ENCODE measurements around the gene ARHGAP24.

The ARHGAP24 gene

DNA sequence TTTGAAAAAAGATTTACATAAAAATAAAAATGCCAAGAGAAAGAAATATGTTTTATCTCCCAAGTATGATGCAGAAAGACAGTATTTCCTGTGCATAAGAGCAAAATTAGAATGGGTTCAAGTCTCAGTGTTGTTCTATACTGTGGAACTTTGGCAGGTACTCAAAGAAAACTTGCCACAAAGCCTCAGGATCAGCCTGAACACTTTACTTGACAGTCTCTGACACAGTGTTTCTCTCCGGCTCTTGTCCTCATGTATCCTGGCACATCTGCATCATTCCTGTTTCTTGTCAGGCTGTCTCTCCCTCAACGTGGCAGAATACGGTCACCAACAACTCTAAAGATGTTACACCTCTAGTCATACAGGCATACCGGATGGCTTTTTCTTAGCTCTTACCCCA lies 273.7 kb downstream of the ARHGAP24 start:
- no peak for DNase-seq

DNA sequence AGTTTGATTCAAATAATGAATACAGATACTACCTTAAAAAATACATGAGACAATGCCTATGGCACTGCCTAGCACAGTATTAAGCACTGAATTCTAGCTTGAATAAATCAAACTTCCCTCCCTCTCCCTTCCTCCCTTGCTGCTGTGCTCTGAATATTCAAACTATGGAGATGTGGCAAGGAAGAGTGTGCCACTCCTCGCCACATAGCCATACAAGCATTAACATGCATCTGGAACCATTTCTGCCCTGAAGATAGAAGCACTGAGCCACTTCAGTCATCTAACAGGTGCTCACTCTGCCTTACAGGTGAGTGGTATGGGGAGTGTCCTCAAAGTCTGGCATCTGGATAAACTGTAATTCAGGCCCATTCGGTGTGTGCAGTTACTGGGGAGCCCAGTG lies 276.9 kb downstream of the ARHGAP24 start:
- DNase-seq = no peak

DNA sequence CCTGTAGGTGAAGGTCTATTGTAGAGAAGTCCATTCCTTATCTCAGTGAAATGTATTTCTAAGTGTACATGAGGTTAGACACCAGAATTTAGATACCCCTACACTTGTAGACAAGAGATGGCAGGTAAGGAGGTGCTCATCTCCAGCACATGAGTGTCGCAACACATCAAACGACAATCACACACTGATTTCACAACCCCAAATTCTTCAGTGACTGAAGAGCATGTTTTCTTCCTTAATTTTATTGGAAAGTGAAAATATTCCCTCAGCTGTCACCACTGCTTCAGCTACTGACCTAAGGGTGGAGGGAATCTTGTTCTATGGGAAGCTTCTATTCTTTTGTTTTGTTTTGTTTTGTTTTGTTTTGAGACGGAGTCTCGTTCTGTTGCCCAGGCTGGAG lies 280.3 kb downstream of the ARHGAP24 start:
- no peak for DNase-seq

DNA sequence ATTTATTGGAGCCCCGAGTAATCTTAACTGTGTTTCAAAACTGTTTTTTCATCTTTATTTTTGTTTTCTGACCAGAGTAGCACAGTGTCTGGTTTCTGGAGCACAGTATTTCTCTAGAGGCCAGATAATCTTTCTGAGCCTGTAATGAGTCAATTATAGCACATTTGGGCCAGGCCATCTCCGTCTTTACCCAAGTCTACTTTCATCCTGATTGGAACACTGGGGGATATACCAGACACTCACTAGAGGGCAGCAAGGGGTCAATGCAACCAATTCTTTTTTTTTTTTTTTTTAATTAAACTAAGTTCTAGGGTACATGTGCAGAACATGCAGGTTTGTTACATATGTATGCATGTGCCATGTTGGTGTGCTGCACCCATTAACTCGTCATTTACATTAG lies 282.0 kb downstream of the ARHGAP24 start:
- DNase-seq = no peak

DNA sequence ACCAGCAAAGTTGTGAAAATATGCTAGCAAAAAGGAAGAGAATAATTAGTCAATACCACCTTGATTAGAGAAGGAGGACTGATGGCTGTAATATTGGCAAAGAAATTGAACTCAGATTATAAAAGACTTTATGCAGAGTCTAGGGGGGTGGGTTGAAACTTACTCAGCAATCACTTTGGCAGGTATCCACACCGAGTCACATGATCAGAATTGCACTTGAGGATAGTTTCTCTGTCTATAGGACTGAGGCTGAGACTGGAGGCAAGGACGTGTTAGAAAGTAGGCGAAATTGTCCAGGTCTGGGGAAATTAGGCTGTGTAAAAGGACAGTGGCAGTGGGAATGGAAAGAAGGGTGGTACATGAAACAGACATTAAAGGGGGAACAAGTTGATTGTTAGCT lies 284.4 kb downstream of the ARHGAP24 start:
- DNase-seq = no peak

DNA sequence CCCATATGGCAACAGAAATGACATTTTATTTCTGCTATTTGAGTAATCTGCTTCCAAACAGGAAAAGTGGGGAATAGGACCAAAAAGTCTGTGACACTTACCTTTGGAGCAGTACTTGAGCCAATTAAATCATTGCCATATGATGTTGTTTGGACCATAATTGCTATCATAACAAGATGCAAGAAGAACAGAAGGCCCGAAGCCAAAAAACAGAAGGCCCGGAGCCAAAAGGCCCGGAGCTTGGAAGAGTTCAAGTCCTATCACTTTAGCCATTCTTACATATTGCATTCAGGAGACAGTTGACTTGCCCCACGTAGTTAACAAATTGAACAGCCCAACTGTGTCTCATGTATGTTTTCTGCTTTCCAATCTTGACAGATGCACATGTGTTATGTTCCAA lies 285.6 kb downstream of the ARHGAP24 start:
- no peak for DNase-seq

DNA sequence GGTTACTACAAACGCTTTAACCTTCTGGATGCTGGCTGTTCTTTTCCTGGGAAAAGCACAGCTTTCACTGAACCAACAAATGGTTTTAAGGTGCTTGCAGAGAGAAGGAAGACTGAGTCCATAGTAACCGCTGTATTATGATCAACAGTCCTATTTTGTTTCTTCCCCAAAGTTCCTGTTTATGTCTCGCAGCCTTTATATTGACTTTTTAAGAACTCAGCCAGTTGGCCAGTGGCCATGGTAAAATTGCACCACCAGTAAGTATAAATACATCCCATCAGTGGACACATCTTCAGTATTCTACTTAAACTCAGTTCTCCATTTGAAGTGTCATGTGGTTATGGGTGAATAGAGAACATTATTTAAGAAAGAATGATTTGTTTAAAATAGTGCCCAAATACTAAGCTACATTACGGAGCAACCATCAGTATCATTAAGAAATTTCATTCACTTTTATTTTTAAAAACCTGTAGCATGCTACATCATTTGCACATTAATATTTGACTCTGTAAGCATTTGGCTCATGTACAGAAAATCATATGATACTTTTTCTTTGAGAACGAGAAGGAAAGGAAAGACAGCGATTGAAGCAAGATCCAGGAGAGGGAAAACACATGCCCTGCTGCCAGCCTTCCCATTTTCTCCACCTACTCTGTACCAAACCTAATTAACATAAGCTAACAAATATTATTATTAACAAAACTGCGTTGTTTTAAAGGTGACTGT lies 287.0 kb downstream of the ARHGAP24 start:
- no peak for DNase-seq

DNA sequence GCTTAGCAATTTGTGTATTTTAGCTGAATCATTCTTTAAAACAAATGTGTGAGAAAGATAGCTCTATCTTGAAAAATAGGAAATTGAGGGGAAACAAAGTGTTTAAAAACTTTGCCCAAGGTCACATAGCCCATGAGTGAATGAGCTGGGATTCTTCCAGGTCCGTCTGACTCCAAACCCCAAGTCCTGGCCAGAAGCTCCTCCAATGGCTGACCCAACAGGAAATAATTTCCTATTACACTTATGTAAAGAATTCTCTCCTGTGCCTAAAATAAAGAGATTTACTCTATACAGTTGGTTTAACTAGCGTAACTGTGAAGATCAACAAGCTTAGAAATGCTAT lies 287.6 kb downstream of the ARHGAP24 start:
- no peak for DNase-seq

DNA sequence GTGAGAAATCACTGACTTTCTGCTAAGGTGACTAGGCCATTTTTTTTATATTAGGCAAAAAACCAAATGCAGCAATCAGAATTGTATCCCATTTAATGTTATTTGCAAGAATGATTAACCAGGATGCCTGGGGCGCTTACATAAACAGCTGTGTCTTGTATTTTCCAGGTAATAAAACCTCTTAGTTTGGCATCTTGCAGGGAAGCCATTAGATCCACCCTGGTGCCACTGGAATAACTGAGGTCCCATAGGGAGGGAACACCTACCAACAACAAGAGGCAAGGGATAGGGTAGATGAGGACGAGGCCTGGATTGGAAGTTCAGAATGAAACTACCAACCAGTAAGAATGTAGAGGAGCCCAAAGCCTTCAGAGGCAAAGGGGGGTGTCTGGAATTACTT lies 288.3 kb downstream of the ARHGAP24 start:
- no peak for DNase-seq

DNA sequence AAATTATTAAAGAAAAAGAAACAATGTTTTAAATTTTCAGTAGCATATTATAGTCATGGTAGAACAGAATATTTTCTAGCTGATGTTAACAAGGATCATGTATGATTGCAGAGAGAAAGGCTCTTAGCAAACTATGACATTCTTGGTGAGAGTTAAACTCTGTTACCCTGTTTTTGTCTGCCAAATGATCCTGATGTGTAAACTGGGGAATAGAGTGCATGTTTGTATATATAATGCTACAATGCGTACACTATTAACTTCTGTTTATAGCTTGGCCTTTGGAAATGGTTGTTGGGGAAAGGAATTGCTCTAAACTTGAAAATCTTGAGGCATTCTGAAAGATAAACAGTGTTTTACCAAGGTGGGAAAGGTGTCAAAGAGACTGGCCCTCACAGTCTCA lies 292.7 kb downstream of the ARHGAP24 start:
- no peak for DNase-seq

DNA sequence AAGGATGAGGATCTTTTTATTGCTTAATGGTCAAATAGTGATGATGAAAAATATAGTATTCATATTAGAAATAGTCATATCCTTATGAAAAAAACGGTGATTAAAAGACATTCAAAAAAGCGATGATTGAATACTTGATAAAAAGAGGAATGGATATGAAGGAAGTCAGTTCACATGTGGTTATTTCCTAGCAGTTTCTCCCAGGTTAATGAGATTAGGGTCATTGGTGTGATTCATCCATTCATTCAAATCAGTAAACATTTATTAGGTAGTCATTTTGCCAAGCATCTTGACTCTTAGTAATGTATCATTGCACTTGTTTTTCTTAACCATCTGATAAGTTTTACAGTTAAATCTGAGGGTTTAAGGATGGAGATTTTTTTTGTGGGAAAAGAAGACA lies 294.1 kb downstream of the ARHGAP24 start:
- no peak for DNase-seq

DNA sequence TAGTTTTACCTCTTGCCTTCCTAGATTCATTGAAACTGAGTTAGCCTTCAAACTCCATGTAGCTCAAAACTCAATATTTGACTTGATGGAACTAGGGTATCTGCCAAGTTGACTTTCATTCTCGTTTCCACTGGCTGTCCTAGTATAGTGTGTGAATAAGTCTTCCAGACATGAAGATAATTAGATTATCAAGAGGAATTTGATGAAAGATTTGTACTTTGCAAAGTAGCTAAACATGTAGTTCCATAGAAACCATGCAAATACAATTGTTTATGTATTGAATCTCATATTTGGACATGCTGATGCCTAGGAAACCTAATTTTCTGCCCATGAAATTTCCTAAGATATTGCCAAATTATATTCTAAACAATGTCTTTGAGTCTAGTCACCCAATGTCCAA lies 297.5 kb downstream of the ARHGAP24 start:
- DNase-seq = no peak

DNA sequence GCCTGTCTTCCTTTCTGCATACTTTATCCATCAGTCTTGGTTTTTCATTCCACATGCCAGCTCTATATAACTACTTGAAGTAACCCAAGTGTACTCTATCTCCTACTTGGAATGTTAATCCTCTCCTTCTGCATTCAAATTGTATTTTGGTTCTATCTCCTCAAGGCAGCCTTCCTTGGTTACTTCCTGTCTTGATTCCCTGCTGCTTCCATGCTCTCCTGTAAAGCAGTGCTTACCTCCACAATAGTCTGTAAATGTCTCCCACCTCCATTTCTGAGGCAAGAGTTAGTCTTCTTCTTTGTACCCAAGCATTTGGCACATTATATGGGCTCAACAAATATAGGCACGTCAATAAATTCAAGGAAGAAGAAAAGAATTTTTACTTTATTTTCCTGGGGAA lies 298.4 kb downstream of the ARHGAP24 start:
- DNase-seq = no peak

DNA sequence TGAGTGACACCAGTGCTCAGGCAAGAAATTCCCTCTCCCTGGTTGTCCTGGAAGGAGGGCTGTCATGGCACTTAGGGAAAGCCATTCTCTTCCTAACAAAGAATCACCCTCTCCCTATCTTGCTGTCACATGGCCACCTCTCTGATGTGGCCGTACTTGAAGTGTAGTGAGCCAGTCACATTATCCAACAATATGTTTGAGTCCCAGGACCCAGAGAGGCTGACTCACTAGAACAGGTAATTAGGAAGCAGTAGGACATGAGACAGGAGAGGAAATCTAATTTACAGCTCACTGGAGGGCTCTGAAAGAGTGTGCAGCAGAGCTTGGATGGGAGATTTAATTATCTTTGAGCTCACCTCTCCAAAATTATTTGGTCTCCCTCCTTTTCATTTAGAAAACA lies 299.1 kb downstream of the ARHGAP24 start:
- DNase-seq = no peak

DNA sequence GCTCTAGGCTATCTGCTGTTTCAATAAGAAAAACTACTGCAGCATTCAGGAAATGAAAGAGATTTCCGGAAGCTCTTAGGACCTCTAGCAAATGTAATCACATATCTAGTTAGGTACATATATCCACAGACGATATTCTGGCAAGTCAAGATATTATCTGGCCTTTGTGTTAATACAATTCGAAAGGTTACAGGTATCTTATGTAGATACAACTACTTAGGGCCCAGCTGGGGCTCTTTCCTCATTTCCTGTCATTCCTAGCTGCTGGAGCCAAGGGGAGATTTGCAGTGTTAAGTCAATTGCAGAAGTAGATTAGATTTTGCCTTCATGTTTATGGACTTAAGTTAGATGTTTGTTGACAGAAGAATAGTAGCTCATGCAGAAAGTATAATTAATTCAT lies 299.5 kb downstream of the ARHGAP24 start:
- no peak for DNase-seq

DNA sequence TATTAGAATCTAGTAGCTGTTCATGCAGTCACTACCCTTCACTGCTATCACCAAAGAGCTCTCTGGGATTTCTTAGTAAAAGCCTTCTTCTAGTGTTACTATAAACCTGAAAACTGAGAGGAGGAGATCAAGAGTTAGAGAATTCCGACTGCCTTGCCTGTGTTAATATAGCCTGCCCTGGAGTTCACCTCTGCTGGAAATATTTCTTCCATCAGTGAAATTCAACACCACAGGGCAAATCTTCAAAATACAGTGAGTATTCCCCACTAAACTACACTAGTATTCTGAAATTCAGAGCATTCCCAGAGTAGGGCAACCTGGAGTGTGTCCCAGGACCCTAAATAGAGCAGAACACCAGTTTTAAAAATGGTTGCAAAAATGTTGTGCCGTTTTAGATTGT lies 301.1 kb downstream of the ARHGAP24 start:
- DNase-seq = no peak

DNA sequence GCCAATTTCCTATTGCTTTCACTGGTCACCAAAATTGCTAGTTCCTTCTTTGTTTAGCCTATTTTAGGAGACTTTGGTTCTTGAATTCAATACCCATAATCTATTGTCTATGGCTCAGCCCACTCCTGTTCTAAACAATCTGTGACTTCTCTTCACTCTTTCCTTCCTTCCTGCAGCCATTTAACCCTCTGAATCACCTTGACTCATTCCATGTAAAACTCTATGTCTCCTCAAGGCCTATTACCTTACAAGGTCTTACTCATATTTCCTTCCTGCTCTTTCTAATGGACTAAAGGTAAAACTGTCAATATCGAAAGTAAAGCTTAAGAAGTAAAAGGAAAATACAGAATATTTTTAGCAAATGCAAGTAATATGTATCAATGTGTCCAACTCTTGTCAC lies 301.6 kb downstream of the ARHGAP24 start:
- no peak for DNase-seq

DNA sequence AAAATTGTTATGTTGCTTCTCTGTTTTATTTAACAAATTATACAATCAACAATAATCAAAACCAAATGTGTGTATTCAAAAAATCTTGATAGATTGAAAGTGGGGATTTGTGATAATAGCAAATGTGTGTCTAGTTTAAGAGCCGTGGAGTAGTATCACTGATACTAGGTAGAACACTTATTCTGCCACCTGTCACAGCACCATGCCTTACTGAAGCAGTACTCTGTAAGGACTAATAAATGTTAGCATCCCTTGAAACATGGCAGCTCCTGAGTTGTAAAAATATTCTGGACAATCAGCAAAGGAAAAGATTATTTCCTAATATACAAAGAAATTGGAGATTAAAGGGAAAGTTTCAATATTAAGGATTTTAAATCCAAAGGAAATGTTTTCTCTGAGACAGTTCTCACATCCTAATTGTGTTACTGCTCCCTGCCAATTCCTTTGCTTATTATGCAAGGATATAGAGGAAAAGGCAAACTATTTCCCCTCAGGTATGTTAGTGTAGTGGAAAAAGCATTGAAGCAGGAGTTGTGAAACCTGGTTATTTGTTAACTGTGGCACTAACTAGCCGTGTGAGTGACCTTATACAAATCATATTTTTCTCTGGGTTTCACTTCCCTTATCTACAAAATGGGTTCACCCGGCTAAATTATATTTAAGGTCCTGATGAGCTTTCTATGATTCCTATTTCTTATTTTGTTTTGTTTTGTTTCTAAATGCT lies 303.1 kb downstream of the ARHGAP24 start:
- DNase-seq = no peak

DNA sequence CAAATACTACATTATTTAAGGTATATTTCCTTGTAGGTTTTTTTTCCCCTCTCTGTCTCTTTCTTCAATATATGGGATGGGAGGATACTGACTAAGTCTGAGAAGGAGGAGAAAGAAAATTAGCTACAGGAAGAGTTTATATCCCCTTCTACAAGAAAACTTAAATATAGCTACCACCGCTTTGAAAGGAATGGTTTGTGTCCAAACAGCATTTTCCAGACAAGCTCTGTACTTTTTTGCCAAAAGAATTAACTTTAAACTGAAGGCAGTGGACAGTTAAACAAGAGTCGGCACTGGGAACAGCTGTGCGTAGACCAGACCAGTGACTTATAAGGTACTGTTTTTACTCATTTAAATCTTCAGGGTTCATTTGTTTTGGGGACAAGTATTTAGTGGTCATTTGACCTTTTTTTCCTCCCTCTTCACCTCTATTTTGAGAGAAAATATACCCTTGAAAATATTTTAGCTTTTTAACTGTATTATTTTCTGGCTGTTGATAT lies 303.7 kb downstream of the ARHGAP24 start:
- DNase-seq = no peak

DNA sequence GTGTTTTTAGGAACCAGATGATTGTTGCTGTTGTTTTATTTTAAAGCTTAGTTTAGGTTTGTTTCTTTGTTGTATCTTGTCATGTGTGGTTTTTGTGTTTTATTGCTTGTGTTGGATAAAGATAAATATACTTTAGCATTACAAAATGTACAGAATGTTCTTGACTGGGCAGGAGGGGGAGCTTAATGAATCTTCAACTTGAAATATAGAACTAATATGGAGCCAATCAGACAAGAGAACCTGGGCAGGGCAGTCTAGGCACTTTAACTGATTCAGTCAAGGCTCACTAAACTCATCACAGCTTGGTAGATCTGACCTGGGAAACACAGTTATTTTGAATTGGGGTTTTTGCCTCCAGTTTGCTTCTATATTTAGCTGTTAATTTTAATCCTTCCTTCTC lies 304.2 kb downstream of the ARHGAP24 start:
- DNase-seq = no peak

DNA sequence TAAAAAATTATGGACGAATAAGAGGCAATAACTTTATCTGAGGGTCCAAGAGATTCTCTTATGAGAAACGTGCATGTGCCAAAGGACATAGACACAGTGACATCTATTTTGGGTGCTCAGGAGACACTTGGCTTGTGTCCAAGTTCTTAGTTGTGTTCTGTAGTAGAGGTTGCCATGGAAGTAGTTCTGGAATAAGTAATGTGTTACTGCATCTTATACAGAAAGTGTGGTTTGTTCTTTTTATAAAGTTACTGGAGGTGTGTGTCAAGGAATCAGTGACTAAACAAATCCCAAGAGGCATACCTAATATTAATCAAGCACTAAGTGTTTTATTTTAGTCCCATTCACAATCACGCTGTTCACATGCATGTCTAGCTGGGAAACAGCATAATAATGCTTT lies 305.7 kb downstream of the ARHGAP24 start:
- DNase-seq = no peak

DNA sequence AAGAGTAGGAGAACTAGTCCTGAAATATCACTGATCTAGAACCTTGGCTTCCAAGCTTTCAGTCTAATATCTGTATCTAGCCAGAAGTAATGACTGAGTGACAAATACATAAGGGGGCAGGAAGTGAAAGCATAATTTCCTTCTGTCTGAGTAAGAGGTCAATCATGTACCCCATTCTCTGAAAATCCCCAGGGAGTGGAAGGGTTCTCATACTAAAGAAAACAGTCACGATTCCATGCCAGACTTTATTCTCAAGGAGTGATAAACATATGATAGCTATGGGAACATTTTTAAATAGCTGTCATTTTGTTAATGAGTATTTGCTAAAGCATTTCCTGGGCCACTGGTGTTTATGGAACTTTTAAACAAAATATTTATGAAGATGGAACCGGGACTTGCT lies 308.5 kb downstream of the ARHGAP24 start:
- no peak for DNase-seq

DNA sequence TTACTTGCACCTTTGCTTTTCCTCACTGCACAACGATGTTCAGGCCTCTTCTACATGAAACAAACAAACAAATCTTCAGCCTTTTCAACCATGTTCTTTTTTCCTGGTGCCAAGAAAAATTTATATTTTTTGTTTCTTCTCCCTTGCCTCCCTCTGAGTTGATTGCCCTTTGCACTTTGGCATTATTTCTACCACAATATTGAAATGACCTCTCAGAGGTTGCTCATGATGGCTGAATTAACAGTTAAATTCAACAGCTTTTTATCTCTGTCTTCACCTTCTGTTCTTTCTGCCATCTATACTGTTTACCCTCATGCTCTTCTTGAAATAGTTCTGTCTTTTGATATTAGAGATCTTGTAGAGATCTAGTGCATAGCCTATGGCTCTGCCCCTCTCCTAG lies 308.9 kb downstream of the ARHGAP24 start:
- DNase-seq = no peak

DNA sequence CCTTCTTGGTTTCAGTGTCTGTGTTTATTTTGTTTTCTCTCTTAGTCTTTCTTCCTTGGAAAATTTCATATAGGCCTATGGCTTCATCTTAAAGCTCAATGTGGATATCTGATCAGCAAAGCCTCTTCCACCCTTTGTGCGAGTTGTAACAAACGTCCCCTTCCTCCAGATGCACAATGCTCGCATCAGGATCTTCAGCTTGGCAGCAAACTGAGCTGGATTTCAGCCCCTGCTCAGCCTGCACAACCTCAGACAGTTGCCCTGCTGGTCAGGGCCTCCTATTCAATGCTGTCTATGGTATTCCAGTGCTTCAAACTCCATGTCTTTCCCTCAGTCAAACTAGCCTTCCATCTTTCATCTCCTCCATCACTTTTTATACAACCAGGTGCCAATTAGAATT lies 309.4 kb downstream of the ARHGAP24 start:
- no peak for DNase-seq

DNA sequence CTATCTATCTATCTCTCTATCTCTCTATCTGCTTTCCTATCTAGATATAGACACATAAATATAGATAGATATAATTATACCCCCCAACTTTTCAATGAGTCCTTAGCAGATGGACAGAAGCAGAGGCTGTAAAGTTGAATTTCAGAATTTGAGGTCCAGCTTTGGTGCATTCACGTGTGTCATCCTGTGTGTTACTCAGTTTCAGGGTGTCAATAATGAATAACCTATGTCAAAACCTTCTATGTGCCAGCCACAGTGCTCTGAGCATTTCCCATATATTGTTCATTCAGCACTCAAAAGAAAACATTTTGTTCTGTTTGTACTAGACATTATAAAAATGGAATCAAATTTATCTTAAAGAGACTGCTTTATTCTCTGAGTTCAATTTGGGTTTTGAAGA lies 310.0 kb downstream of the ARHGAP24 start:
- DNase-seq = no peak

Measured in SHP77 treated with DMSO at 0.1 percent for 48 hours (cell line).